ENCODE measurements around the gene PCNT.

PCNT gene

GRCh38 chr21:46324390-46325072, 575 bp downstream of the PCNT start:
- DNase-seq (ENCODE audit: low read depth in 1 of 2, low spot score in 1 of 2) = peak; percentile 74 to 80
- no peak for TF ChIP-seq SPI1 (IDR thresholded peaks at IDR 0.05; ENCODE audit: borderline replicate concordance, low read depth)
- no peak for TF ChIP-seq CTCF (IDR thresholded peaks at IDR 0.05; ENCODE audit: insufficient read depth, low read length)
- TF ChIP-seq POLR2AphosphoS5 (IDR thresholded peaks at IDR 0.05; ENCODE audit: low read depth) = no peak
- TF ChIP-seq GABPA (IDR thresholded peaks at IDR 0.05; ENCODE audit: low read depth) = no peak
- TF ChIP-seq, protein P1, sequence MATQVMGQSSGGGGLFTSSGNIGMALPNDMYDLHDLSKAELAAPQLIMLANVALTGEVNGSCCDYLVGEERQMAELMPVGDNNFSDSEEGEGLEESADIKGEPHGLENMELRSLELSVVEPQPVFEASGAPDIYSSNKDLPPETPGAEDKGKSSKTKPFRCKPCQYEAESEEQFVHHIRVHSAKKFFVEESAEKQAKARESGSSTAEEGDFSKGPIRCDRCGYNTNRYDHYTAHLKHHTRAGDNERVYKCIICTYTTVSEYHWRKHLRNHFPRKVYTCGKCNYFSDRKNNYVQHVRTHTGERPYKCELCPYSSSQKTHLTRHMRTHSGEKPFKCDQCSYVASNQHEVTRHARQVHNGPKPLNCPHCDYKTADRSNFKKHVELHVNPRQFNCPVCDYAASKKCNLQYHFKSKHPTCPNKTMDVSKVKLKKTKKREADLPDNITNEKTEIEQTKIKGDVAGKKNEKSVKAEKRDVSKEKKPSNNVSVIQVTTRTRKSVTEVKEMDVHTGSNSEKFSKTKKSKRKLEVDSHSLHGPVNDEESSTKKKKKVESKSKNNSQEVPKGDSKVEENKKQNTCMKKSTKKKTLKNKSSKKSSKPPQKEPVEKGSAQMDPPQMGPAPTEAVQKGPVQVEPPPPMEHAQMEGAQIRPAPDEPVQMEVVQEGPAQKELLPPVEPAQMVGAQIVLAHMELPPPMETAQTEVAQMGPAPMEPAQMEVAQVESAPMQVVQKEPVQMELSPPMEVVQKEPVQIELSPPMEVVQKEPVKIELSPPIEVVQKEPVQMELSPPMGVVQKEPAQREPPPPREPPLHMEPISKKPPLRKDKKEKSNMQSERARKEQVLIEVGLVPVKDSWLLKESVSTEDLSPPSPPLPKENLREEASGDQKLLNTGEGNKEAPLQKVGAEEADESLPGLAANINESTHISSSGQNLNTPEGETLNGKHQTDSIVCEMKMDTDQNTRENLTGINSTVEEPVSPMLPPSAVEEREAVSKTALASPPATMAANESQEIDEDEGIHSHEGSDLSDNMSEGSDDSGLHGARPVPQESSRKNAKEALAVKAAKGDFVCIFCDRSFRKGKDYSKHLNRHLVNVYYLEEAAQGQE (IDR thresholded peaks at IDR 0.05; ENCODE audit: insufficient replicate concordance, low read depth) = no peak
- Histone ChIP-seq H3K4me3 (replicated peaks; ENCODE audit: insufficient read depth, low read length) (peak overlapping the region; percentile 92), H3K27me3 (ENCODE audit: insufficient read depth, poor library complexity, severe bottlenecking) (no peaks in the 10 kb centered on the region), H3K27ac (replicated peaks) (peak overlapping the region; percentile 100)

DNA sequence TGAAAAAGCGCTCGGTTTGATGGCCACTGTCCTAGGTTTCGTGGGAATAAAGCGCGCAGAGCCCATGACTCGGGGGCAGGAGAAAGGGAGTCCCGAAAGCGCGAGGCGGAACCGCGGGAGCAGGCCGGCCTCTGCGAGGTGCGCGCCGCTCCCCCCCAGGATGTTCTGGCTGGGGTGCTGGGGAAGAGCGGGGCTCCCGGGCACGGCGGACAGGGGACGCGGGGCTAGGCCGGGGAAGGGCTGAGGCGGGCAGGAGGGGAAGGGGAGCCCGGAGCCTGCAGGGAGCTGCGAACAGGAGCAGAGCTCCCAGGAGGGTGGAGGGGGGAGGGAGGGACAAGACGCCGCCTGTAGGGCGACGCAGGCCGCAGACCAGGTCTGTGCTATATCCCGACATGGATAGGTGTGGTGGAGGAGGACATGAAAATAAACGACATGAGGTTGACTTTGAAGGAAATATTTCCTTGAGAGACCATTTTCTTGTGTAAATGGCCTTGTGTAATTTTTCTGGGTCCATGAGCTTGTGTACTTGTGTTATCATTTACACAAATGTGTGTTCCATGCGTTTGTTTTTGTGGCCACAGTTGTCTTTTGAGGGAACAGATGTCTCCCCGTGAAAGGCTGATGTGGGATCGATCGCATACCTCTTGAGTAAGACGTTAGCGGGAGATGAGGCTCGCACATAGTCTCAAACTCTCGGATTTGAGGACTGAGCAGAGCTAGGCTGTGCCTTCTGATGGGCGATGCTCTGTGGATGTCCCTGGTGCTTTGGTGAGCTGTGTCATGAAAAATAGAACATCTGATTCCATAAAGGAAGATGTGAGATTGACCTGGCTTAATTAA, 1.3 kb downstream of the PCNT start:
- TF ChIP-seq GABPA (IDR thresholded peaks at IDR 0.05; ENCODE audit: low read depth) (no peak), SPI1 (IDR thresholded peaks at IDR 0.05; ENCODE audit: borderline replicate concordance, low read depth) (no peak), CTCF (IDR thresholded peaks at IDR 0.05; ENCODE audit: insufficient read depth, low read length) (no peak)
- TF ChIP-seq, protein P1 (IDR thresholded peaks at IDR 0.05; ENCODE audit: insufficient replicate concordance, low read depth) = no peak
- DNase-seq (ENCODE audit: low read depth in 1 of 2, low spot score in 1 of 2) = peak; percentile 42 to 63
- Histone ChIP-seq H3K27ac (replicated peaks) (peak overlapping the region; percentile 100), H3K4me3 (replicated peaks; ENCODE audit: insufficient read depth, low read length) (peak overlapping the region; percentile 84), H3K27me3 (ENCODE audit: insufficient read depth, poor library complexity, severe bottlenecking) (no peaks in the 10 kb centered on the region)

DNA sequence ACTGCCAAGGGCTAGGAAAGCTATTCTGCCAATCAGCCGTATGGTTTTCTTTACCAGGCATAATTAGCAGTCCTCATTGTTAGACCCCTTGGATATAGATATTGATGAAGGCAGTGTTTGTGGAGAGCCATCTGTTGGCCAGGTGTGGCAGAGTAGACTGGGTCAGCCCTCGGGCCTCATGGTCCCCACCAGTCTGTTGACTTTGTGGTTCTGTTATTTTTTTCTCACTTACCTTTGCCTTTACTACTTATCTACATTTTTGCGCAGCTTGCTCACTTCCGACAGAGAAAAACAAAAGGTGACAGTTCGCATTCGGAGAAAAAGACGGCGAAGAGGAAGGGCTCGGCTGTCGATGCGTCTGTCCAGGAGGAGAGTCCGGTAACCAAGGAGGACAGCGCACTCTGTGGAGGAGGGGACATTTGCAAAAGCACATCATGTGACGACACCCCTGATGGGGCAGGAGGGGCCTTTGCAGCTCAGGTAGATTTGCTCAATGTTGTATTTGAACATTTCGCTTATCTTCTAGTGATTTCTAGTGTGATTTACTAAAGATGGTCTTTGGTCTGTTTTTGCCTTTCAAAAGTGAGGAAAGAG, 2.3 kb downstream of the PCNT start:
- Histone ChIP-seq H3K27ac (replicated peaks) (no peak overlapping the region; the same call in 1 of the 2 replicates), H3K4me3 (replicated peaks; ENCODE audit: insufficient read depth, low read length) (no peak overlapping the region), H3K27me3 (ENCODE audit: insufficient read depth, poor library complexity, severe bottlenecking) (no peaks in the 10 kb centered on the region)
- DNase-seq (ENCODE audit: low read depth in 1 of 2, low spot score in 1 of 2) = no peak
- TF ChIP-seq SPI1 (IDR thresholded peaks at IDR 0.05; ENCODE audit: borderline replicate concordance, low read depth) (no peak), GABPA (IDR thresholded peaks at IDR 0.05; ENCODE audit: low read depth) (no peak), CTCF (IDR thresholded peaks at IDR 0.05; ENCODE audit: insufficient read depth, low read length) (no peak), POLR2AphosphoS5 (IDR thresholded peaks at IDR 0.05; ENCODE audit: low read depth) (no peak)
- TF ChIP-seq, protein P1 (IDR thresholded peaks at IDR 0.05; ENCODE audit: insufficient replicate concordance, low read depth) = no peak
